PC-9 (cell line): Measurements from ENCODE around the gene GLTP.

Source experiments
- CTCF ChIP-seq: fragments of 200-600 bp; sonication (generic); conservative IDR thresholded peaks from 2 replicates; pipeline ENCODE4 v1.6.1; 2017; ENCODE audit warnings: mixed run types, antibody characterized with exemption, mild to moderate bottlenecking, moderate library complexity
- EZH2 ChIP-seq: fragments of 200-600 bp; sonication (generic); IDR thresholded peaks from 2 replicates; pipeline ENCODE4 v1.8.0; 2017; ENCODE audit warnings: antibody characterized with exemption, low read depth

- TF ChIP-seq CTCF (no peak), EZH2 (no peak)
Observed at GRCh38 chr12:109842021-109842420, 38.3 kb downstream of the GLTP start.
